ENCODE results near the gene NLRP6. TPM values are rescaled to one million over a fixed set of nuclear protein-coding genes. Genes with fewer than 3 reads are reported as not detected.

The NLRP6 gene
- total RNA-seq, 2 experiments from 2014 or later = 3.7 to 3.8 TPM

Other genes with a start within 250 kb of the NLRP6 start
- not detected for gene SCGB1C1, start 85.3 kb upstream of the NLRP6 start, total RNA-seq
- gene BET1L, start 71.0 kb upstream of the NLRP6 start, total RNA-seq = 10 to 100 TPM; 44.0 to 45.5 TPM
- 100 to 1,000 TPM; 105 to 111 TPM for gene RIC8A, start 70.7 kb upstream of the NLRP6 start, total RNA-seq
- 10 to 100 TPM; 18.6 to 20.5 TPM for gene SIRT3, start 42.1 kb upstream of the NLRP6 start, total RNA-seq
- 100 to 1,000 TPM; 235 to 239 TPM for gene PSMD13, start 41.4 kb upstream of the NLRP6 start, total RNA-seq
- 100 to 1,000 TPM; 206 to 209 TPM for gene PGGHG, start 10.7 kb downstream of the NLRP6 start, total RNA-seq
- not detected for gene IFITM5, start 21.1 kb downstream of the NLRP6 start, total RNA-seq
- gene IFITM2, start 29.4 kb downstream of the NLRP6 start, total RNA-seq = 100 to 1,000 TPM; 474 to 496 TPM
- gene IFITM1, start 35.6 kb downstream of the NLRP6 start, total RNA-seq = 100 to 1,000 TPM; 345 to 356 TPM
- gene IFITM3, start 42.5 kb downstream of the NLRP6 start, total RNA-seq = 10 to 100 TPM; 93.0 to 96.1 TPM
- gene B4GALNT4, start 91.1 kb downstream of the NLRP6 start, total RNA-seq = 1 to 10 TPM; 1.1 to 1.9 TPM
- gene PKP3, start 115.8 kb downstream of the NLRP6 start, total RNA-seq = not detected
- gene SIGIRR, start 136.6 kb downstream of the NLRP6 start, total RNA-seq = 10 to 100 TPM; 26.4 to 27.2 TPM
- 10 to 100 TPM; 22.2 to 22.9 TPM for gene ANO9, start 163.6 kb downstream of the NLRP6 start, total RNA-seq
- 10 to 100 TPM; 17.3 to 18.2 TPM for gene PTDSS2, start 171.9 kb downstream of the NLRP6 start, total RNA-seq
- 10 to 100 TPM; 94.7 to 97.2 TPM for gene RNH1, start 228.8 kb downstream of the NLRP6 start, total RNA-seq

Data from activated naive CD8-positive, alpha-beta T cell treated with anti-CD3 and anti-CD28 coated beads for 36 hours (primary cell).